ENCODE results near the gene FYN. TPM values are rescaled to one million over a fixed set of nuclear protein-coding genes. Genes with fewer than 3 reads are reported as not detected.

The FYN gene
- total and polyA plus RNA-seq, 10 of the 15 experiments (the other 5 are each of a cell fraction or from before 2014, with no cell fraction given): 51.4 to 247 (median 138) TPM

DNA sequence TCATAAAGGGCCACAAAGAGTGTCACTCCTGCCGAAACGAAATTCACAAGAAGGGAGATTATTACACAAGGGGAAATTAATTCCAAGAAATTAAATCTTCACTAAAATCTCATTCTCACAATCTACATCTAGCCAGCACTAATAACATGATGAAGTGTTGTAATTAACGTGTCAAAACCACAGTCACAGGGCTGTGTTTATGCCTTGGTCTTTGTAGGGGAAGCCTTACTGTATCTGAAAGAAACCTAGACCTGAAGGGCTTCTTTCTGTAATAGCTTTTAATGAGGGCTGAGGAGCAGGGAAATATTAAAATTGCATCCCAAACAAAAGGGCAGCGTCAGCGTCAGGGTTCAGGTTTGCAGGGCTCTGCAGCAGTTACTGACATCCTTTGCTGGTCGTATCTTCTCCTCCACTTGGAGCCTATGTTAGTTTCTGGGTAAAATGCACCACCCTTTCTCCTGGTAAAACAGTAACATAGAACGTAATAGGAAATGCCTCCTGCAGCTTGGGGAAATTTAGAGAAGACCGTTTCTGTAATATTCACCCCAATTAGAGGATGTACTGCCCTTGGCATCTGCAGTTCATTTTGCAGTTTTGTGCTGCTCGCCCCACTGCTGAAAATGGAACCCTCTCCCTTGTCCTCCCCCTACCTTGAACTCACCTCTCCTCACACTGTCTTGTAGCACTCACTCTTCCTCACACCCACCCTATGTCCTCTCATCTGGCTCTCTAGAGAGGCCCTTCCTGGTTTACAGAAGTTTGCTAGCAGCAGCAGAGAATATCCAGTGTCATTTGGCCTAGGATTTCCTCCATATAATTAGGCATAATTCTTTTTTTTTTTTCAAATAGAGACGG lies 158.6 kb downstream of the FYN start (continued):
- TF ChIP-seq, protein P1, sequence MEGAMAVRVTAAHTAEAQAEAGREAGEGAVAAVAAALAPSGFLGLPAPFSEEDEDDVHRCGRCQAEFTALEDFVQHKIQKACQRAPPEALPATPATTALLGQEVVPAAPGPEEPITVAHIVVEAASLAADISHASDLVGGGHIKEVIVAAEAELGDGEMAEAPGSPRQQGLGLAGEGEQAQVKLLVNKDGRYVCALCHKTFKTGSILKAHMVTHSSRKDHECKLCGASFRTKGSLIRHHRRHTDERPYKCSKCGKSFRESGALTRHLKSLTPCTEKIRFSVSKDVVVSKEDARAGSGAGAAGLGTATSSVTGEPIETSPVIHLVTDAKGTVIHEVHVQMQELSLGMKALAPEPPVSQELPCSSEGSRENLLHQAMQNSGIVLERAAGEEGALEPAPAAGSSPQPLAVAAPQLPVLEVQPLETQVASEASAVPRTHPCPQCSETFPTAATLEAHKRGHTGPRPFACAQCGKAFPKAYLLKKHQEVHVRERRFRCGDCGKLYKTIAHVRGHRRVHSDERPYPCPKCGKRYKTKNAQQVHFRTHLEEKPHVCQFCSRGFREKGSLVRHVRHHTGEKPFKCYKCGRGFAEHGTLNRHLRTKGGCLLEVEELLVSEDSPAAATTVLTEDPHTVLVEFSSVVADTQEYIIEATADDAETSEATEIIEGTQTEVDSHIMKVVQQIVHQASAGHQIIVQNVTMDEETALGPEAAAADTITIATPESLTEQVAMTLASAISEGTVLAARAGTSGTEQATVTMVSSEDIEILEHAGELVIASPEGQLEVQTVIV (IDR thresholded peaks at IDR 0.05; ENCODE audit: borderline replicate concordance, partially characterized antibody): no peak
- TF ChIP-seq NFIC (IDR thresholded peaks at IDR 0.05; ENCODE audit: low read depth, low read length) (no peak), EP300 (IDR thresholded peaks at IDR 0.05; ENCODE audit: borderline replicate concordance in 1 of 2, control insufficient read depth in 1 of 2, low read depth in 2 of 2, low read length in 2 of 2) (no peak), SMARCA5 (IDR thresholded peaks at IDR 0.05) (no peak)

DNA sequence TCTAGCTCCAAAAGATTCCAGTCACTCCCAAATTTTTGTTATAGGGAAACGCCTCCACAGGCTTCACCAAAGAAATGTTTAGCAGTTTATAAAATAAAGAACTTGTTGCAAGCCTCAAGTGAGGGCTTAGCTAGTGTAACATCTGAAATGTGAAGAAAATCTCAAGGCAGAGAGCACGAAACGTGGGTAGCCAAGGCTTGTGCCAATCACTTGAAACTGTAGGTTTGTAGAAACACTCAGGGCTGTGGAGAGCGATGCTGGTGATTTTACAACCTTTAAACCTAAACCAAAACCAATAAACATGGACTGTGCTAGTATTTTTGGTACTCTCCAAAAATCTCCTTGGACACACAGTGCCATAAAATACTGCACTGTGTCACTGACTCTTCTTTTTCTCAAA lies 159.4 kb downstream of the FYN start:
- no peak overlapping the region for H3K4me2 ChIP-seq (ENCODE audit: control insufficient read depth, insufficient read depth)
- no TSS peak for BruUV-seq (replicated peaks)
- ChIA-PET SMC1A (ENCODE audit: uncharacterized antibody, unreplicated experiment) (interaction anchor here (1.4 kb wide), 1 partner anchor 283 kb away, joined by 4 read pairs; no protein-coding TSS in a partner anchor), RAD21 (ENCODE audit: unreplicated experiment) (interaction anchor here (1.3 to 5.4 kb wide), 4 partner anchors 9 to 286 kb away, joined by 3 to 46 read pairs (median 4); no protein-coding TSS in a partner anchor), POLR2A (no interaction called here), CTCF (interaction anchor here (7.7 kb wide), 1 partner anchor 285 kb away, joined by 88 read pairs; no protein-coding TSS in a partner anchor)
- intact Hi-C loops (cut with micrococcal nuclease; ENCODE audit: unreplicated experiment) (no loop called here), in situ Hi-C loops (cut with MboI) (loop anchor here (25.0 kb wide), 1 partner anchor 598 kb away; no protein-coding TSS in a partner anchor)
- peaks cover 14 to 25% of the 10 kb centered on the region in 2 experiments for H3K36me3 ChIP-seq (ENCODE audit: control insufficient read depth in 2 of 2, insufficient read depth in 2 of 2, low read length in 1 of 2)
- no peak overlapping the region for H3K9ac ChIP-seq (ENCODE audit: control insufficient read depth, insufficient read depth, low read length)
- no peaks in the 10 kb centered on the region for H3K9me3 ChIP-seq (replicated peaks; ENCODE audit: control insufficient read depth, insufficient read depth, low read length)
- peaks cover 5% of the 10 kb centered on the region; the same call in 1 of the 2 replicates for H3K4me1 ChIP-seq (ENCODE audit: control insufficient read depth, insufficient read depth, low read length)
- no peak for ATAC-seq
- no peak for TF ChIP-seq EZH2 (IDR thresholded peaks at IDR 0.05; ENCODE audit: borderline replicate concordance, control insufficient read depth, low read depth, low read length)
- no peak for TF ChIP-seq SMARCA5 (IDR thresholded peaks at IDR 0.05)
- FAIRE-seq: no peak
- H3K27me3 ChIP-seq (replicated peaks in 1 of 2; ENCODE audit: control insufficient read depth in 2 of 2, insufficient read depth in 2 of 2, low read length in 1 of 2): no peaks in the 10 kb centered on the region
- DNase-seq (ENCODE audit: low read depth, low spot score): no peak
- H3K79me2 ChIP-seq (ENCODE audit: control insufficient read depth, insufficient read depth, low read length): no peaks in the 10 kb centered on the region
- H3K4me3 ChIP-seq: no peak overlapping the region
- WGBS (ENCODE audit: insufficient coverage, insufficient replicate concordance, low lambda C conversion rate, missing lambda C conversion rate): 22% methylated on average over 4 of the region's 4 CpGs
- H4K20me1 ChIP-seq (ENCODE audit: control insufficient read depth, insufficient read depth): no peaks in the 10 kb centered on the region
- H2AFZ ChIP-seq (ENCODE audit: control insufficient read depth, low read depth, low read length): no peak overlapping the region
- H3K27ac ChIP-seq (ENCODE audit: control insufficient read depth, insufficient read depth): no peak overlapping the region
